GM12878 (cell line): ENCODE results near the gene CLASRP. TPM values are rescaled to one million over a fixed set of nuclear protein-coding genes. Genes with fewer than 3 reads are reported as not detected.

Experiments
- ASH2L ChIP-seq: fragments of 300-600, 200-600 bp; sonication (generic); IDR thresholded peaks from 2 replicates; pipeline ENCODE4 v1.6.1; 2017; ENCODE audit warnings: low read depth, mild to moderate bottlenecking, borderline replicate concordance
- BCL11A ChIP-seq: IDR thresholded peaks from 2 replicates; pipeline ENCODE4 v1.6.1; 2011; ENCODE audit warnings: low read depth, low read length
- BHLHE40 ChIP-seq, 2 experiments: fragments of 450-650 bp in 1 of 2; IDR thresholded peaks; 2 replicates each; pipeline ENCODE4 v1.6.1; 2011 to 2017; ENCODE audit warnings: low read depth in 2 of 2, borderline replicate concordance in 1 of 2, improper control_type of control experiment in 1 of 2, low read length in 1 of 2, mild to moderate bottlenecking in 1 of 2
- BRCA1 ChIP-seq: IDR thresholded peaks from 2 replicates; pipeline ENCODE4 v1.6.1; 2011; ENCODE audit warnings: low read depth, low read length, improper control_type of control experiment
- CHD1 ChIP-seq: IDR thresholded peaks from 2 replicates; pipeline ENCODE4 v1.6.1; 2012; ENCODE audit warnings: low read depth, low read length, improper control_type of control experiment
- ESRRA ChIP-seq: IDR thresholded peaks from 2 replicates; pipeline ENCODE4 v1.6.1; 2012; ENCODE audit warnings: mild to moderate bottlenecking, low read length, improper control_type of control experiment
- IKZF1 ChIP-seq: fragments of 450-650 bp; conservative IDR thresholded peaks from 2 replicates; pipeline ENCODE4 v1.6.1; 2017; ENCODE audit warnings: antibody characterized with exemption, mild to moderate bottlenecking
- KDM1A ChIP-seq: fragments of 200-600 bp; sonication (generic); IDR thresholded peaks from 2 replicates; pipeline ENCODE4 v1.6.1; 2016; ENCODE audit warnings: borderline replicate concordance
- NFXL1 ChIP-seq: fragments of 450-650 bp; IDR thresholded peaks from 2 replicates; pipeline ENCODE4 v1.6.1; 2017; ENCODE audit warnings: antibody characterized with exemption, mild to moderate bottlenecking, borderline replicate concordance
- NFYB ChIP-seq: IDR thresholded peaks from 2 replicates; pipeline ENCODE4 v1.6.1; 2011; ENCODE audit warnings: low read depth, mild to moderate bottlenecking, low read length, improper control_type of control experiment, moderate library complexity; ENCODE audit not compliant: insufficient read depth
- RB1 ChIP-seq: fragments of 450-650 bp; formaldehyde crosslinking; IDR thresholded peaks from 2 replicates; pipeline ENCODE4 v1.6.1; 2017; ENCODE audit warnings: mild to moderate bottlenecking, borderline replicate concordance
- SUPT20H ChIP-seq: IDR thresholded peaks from 2 replicates; pipeline ENCODE4 v1.6.1; 2011; ENCODE audit warnings: low read depth, mild to moderate bottlenecking, low read length, moderate library complexity, borderline replicate concordance; ENCODE audit not compliant: control insufficient read depth
- YBX1 ChIP-seq: fragments of 450-650 bp; IDR thresholded peaks from 2 replicates; pipeline ENCODE4 v1.6.1; 2016; ENCODE audit warnings: antibody characterized with exemption
- ZSCAN29 ChIP-seq: fragments of 450-650 bp; IDR thresholded peaks from 2 replicates; pipeline ENCODE4 v1.6.1; 2017; ENCODE audit warnings: mild to moderate bottlenecking, moderate library complexity
- polyA plus RNA-seq, 11 experiments: library from polyadenylated mRNA; depleted of rRNA in 4 of 11; unstranded in 6 of 11; stranded (reverse) in 5 of 11; fragments of >200 nt; fragmentation: Nextera tagmentation in 4 of 11; fragmentation: Illumina TruSeq in 1 of 11; extraction: Ambion mirVana in 4 of 11; extraction: Trizol in 1 of 11; gene quantifications; 1 replicate in 1 of 11; 2 replicates in 10 of 11; pipeline versions ENCODE4 v1.2.1 to v1.2.3, GENCODE V29; 2011 to 2016; ENCODE audit warnings: inconsistent platforms in 2 of 11, missing spikeins in 2 of 11, low read depth in 1 of 11
- total RNA-seq, 4 experiments: library from RNA; depleted of rRNA in 3 of 4; stranded (reverse); fragments of >200 nt in 3 of 4; fragmentation: Illumina TruSeq in 1 of 4; extraction: Trizol in 1 of 4; gene quantifications; 2 replicates each; pipeline versions ENCODE4 v1.2.1 to v1.2.3, GENCODE V29; 2013 to 2021
- TF ChIP-seq, protein P1 (sequence below): fragments of 450-650 bp; IDR thresholded peaks from 2 replicates; pipeline ENCODE4 v1.6.1; 2018; ENCODE audit warnings: mild to moderate bottlenecking, low read depth, moderate library complexity; ENCODE audit not compliant: partially characterized antibody
- TF ChIP-seq, protein P2 (sequence below): IDR thresholded peaks from 2 replicates; pipeline ENCODE4 v1.6.1; 2012; ENCODE audit warnings: low read depth, low read length, improper control_type of control experiment
- TF ChIP-seq, protein P3 (sequence below): fragments of 150-350 bp; IDR thresholded peaks from 2 replicates; pipeline ENCODE4 v1.6.1; 2014; ENCODE audit warnings: mild to moderate bottlenecking, low read depth, low read length
- TF ChIP-seq, protein P4 (sequence below): fragments of 450-650 bp; IDR thresholded peaks from 2 replicates; pipeline ENCODE4 v1.6.1; 2016; ENCODE audit warnings: mild to moderate bottlenecking

CLASRP gene
- total and polyA plus RNA-seq, 10 of the 15 experiments (the other 5 are each of a cell fraction or from before 2014, with no cell fraction given): 0.68 to 75.8 (median 30.2) TPM

- TF ChIP-seq, protein P1, sequence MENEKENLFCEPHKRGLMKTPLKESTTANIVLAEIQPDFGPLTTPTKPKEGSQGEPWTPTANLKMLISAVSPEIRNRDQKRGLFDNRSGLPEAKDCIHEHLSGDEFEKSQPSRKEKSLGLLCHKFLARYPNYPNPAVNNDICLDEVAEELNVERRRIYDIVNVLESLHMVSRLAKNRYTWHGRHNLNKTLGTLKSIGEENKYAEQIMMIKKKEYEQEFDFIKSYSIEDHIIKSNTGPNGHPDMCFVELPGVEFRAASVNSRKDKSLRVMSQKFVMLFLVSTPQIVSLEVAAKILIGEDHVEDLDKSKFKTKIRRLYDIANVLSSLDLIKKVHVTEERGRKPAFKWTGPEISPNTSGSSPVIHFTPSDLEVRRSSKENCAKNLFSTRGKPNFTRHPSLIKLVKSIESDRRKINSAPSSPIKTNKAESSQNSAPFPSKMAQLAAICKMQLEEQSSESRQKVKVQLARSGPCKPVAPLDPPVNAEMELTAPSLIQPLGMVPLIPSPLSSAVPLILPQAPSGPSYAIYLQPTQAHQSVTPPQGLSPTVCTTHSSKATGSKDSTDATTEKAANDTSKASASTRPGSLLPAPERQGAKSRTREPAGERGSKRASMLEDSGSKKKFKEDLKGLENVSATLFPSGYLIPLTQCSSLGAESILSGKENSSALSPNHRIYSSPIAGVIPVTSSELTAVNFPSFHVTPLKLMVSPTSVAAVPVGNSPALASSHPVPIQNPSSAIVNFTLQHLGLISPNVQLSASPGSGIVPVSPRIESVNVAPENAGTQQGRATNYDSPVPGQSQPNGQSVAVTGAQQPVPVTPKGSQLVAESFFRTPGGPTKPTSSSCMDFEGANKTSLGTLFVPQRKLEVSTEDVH: peak; percentile 93
- TF ChIP-seq YBX1 (no peak), ZSCAN29 (no peak), IKZF1 (peak; percentile 98), RB1 (peak; percentile 99), BCL11A (no peak), ASH2L (no peak), NFXL1 (no peak), KDM1A (no peak), BHLHE40 (IDR thresholded peaks at IDR 0.05; ENCODE audit: borderline replicate concordance in 1 of 2, low read depth in 2 of 2, low read length in 1 of 2) (peak; percentile 97 to 99), SUPT20H (no peak), NFYB (no peak), BRCA1 (no peak), ESRRA (peak; percentile 66; the same call in 1 of the 2 replicates), CHD1 (no peak)
- TF ChIP-seq, protein P2, sequence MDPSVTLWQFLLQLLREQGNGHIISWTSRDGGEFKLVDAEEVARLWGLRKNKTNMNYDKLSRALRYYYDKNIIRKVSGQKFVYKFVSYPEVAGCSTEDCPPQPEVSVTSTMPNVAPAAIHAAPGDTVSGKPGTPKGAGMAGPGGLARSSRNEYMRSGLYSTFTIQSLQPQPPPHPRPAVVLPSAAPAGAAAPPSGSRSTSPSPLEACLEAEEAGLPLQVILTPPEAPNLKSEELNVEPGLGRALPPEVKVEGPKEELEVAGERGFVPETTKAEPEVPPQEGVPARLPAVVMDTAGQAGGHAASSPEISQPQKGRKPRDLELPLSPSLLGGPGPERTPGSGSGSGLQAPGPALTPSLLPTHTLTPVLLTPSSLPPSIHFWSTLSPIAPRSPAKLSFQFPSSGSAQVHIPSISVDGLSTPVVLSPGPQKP: peak; percentile 84
- TF ChIP-seq, protein P3, sequence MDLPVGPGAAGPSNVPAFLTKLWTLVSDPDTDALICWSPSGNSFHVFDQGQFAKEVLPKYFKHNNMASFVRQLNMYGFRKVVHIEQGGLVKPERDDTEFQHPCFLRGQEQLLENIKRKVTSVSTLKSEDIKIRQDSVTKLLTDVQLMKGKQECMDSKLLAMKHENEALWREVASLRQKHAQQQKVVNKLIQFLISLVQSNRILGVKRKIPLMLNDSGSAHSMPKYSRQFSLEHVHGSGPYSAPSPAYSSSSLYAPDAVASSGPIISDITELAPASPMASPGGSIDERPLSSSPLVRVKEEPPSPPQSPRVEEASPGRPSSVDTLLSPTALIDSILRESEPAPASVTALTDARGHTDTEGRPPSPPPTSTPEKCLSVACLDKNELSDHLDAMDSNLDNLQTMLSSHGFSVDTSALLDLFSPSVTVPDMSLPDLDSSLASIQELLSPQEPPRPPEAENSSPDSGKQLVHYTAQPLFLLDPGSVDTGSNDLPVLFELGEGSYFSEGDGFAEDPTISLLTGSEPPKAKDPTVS: no peak; the same call in 1 of the 2 replicates
- TF ChIP-seq, protein P4, sequence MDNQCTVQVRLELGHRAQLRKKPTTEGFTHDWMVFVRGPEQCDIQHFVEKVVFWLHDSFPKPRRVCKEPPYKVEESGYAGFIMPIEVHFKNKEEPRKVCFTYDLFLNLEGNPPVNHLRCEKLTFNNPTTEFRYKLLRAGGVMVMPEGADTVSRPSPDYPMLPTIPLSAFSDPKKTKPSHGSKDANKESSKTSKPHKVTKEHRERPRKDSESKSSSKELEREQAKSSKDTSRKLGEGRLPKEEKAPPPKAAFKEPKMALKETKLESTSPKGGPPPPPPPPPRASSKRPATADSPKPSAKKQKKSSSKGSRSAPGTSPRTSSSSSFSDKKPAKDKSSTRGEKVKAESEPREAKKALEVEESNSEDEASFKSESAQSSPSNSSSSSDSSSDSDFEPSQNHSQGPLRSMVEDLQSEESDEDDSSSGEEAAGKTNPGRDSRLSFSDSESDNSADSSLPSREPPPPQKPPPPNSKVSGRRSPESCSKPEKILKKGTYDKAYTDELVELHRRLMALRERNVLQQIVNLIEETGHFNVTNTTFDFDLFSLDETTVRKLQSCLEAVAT: 0 out of 2 replicates have a peak, but pooled peaks have one; percentile 13
Observed at GRCh38 chr19:45092747-45093678, 54.2 kb downstream of the CLASRP start, which contains the start of gene PPP1R37 (continued).
